Endothelial cell of umbilical vein (primary cell): ENCODE results near the gene WARS2. TPM values are rescaled to one million over a fixed set of nuclear protein-coding genes. Genes with fewer than 3 reads are reported as not detected.

Experiments
- BruUV-seq: library from RNA; stranded (reverse); fragments of 400-500 nt; replicated peaks from 2 replicates; lab custom pipeline; 2021; lab: Mats Ljungman, UMichigan
- CTCF ChIA-PET: fragments of 300-600, 350-600 bp; sonication (Branson Sonifier 250); formaldehyde crosslinking; loops from one replicate; lab custom pipeline; 2021; ENCODE audit warnings: antibody characterized with exemption, inconsistent platforms; lab: Charles Lee
- POLR2A ChIA-PET: fragments of 300-600, 350-600 bp; sonication (Branson Sonifier 250); formaldehyde crosslinking; loops from one replicate; lab custom pipeline; 2021; ENCODE audit warnings: antibody characterized with exemption, inconsistent platforms; lab: Charles Lee
- DNase-seq: peaks from one replicate; pipeline ENCODE4 v3.0.0-alpha.2; 2011; ENCODE audit warnings: low read depth, low spot score
- FAIRE-seq: peaks from 2 replicates; lab custom pipeline; 2011; peaks lifted over from hg19 to GRCh38; lab: Jason Lieb, UNC
- H2AFZ ChIP-seq: 2 replicates; pipeline ENCODE4 v1.6.0; 2012; ENCODE audit warnings: low read depth, low read length, control low read depth, inconsistent platforms
- H3K27ac ChIP-seq: 2 replicates; pipeline ENCODE4 v1.5.1; 2011; ENCODE audit warnings: low read depth, mild to moderate bottlenecking, control low read depth, low read length, moderate library complexity; ENCODE audit not compliant: insufficient read depth
- H3K27me3 ChIP-seq, 2 experiments: 2 replicates each; pipeline versions ENCODE4 v1.6.0 to v1.6.1; 2011; ENCODE audit warnings: low read length in 2 of 2, mixed read lengths in 1 of 2; ENCODE audit not compliant: control insufficient read depth in 2 of 2, insufficient read depth in 2 of 2
- H3K36me3 ChIP-seq, 2 experiments: 2 replicates in 1 of 2; 3 replicates in 1 of 2; pipeline ENCODE4 v1.5.1; 2011; ENCODE audit warnings: low read length in 2 of 2, mild to moderate bottlenecking in 1 of 2, moderate library complexity in 1 of 2; ENCODE audit not compliant: control insufficient read depth in 2 of 2, insufficient read depth in 2 of 2; ENCODE audit errors: extremely low read depth in 1 of 2
- H3K4me1 ChIP-seq: 3 replicates; pipeline ENCODE4 v1.5.1; 2011; ENCODE audit warnings: mild to moderate bottlenecking, low read length; ENCODE audit not compliant: control insufficient read depth, insufficient read depth; ENCODE audit errors: extremely low read depth
- H3K4me2 ChIP-seq: 2 replicates; pipeline ENCODE4 v1.6.1; 2011; ENCODE audit warnings: low read length, control low read depth, mixed read lengths; ENCODE audit not compliant: insufficient read depth
- H3K4me3 ChIP-seq, 3 experiments: fragments of 200-600 bp in 1 of 3; sonication (generic), shearing (Covaris generic) in 1 of 3; replicated peaks in 1 of 3; 2 replicates each; pipeline ENCODE4 v1.5.1; 2011 to 2016; ENCODE audit warnings: control low read depth in 3 of 3, low read length in 3 of 3, mild to moderate bottlenecking in 2 of 3, inconsistent platforms in 1 of 3, low read depth in 1 of 3, moderate library complexity in 1 of 3; ENCODE audit not compliant: insufficient read depth in 1 of 3
- H3K79me2 ChIP-seq: 2 replicates; pipeline ENCODE4 v1.6.0; 2012; ENCODE audit warnings: low read length, inconsistent platforms; ENCODE audit not compliant: control insufficient read depth, insufficient read depth
- H3K9ac ChIP-seq: replicated peaks from 2 replicates; pipeline ENCODE3; 2011; ENCODE audit warnings: low read length, control low read depth; ENCODE audit not compliant: insufficient read depth; ENCODE audit errors: extremely low read depth
- H3K9me1 ChIP-seq: replicated peaks from 3 replicates; pipeline ENCODE4 v1.6.0; 2011; ENCODE audit warnings: mild to moderate bottlenecking, low read length; ENCODE audit not compliant: control insufficient read depth, insufficient read depth; ENCODE audit errors: extremely low read depth
- H3K9me3 ChIP-seq: replicated peaks from 2 replicates; pipeline ENCODE4 v1.5.1; 2012; ENCODE audit warnings: low read length, inconsistent platforms; ENCODE audit not compliant: control insufficient read depth, insufficient read depth
- H4K20me1 ChIP-seq: replicated peaks from 2 replicates; pipeline ENCODE3; 2011; ENCODE audit warnings: mild to moderate bottlenecking, low read length; ENCODE audit not compliant: control insufficient read depth, insufficient read depth; ENCODE audit errors: extremely low read depth
- EZH2 ChIP-seq: IDR thresholded peaks from 2 replicates; pipeline ENCODE4 v1.6.1; 2012; ENCODE audit warnings: borderline replicate concordance, low read depth, mild to moderate bottlenecking, moderate library complexity, low read length, inconsistent platforms; ENCODE audit not compliant: severe bottlenecking
- FOS ChIP-seq: IDR thresholded peaks from 2 replicates; pipeline ENCODE4 v1.6.1; 2011; ENCODE audit warnings: mild to moderate bottlenecking, low read length, moderate library complexity, borderline replicate concordance; ENCODE audit not compliant: insufficient read depth
- GATA2 ChIP-seq: IDR thresholded peaks from 2 replicates; pipeline ENCODE4 v1.7.0; 2011; ENCODE audit warnings: low read depth, mild to moderate bottlenecking, moderate library complexity, mixed read lengths, low read length; ENCODE audit not compliant: insufficient read length, insufficient read depth
- JUN ChIP-seq: IDR thresholded peaks from 2 replicates; pipeline ENCODE4 v1.6.1; 2011; ENCODE audit warnings: borderline replicate concordance, low read depth; ENCODE audit not compliant: insufficient read length, insufficient read depth
- MYC ChIP-seq: IDR thresholded peaks from one replicate; pipeline ENCODE4 v1.6.1; 2011; ENCODE audit warnings: mild to moderate bottlenecking, low read depth, low read length
- POLR2A ChIP-seq: IDR thresholded peaks from 2 replicates; pipeline ENCODE4 v1.6.1; 2012; ENCODE audit warnings: low read depth, mild to moderate bottlenecking, control low read depth, low read length
- POLR2AphosphoS5 ChIP-seq: IDR thresholded peaks from 2 replicates; pipeline ENCODE4 v1.6.1; 2012; ENCODE audit warnings: low read depth, mild to moderate bottlenecking, control low read depth, low read length, moderate library complexity; ENCODE audit not compliant: insufficient read depth
- dilution Hi-C: fragments of 300-500 bp; cut with MboI; formaldehyde crosslinking; loops from one replicate; pipeline ENCODE4 v1.15.0; 2019; ENCODE audit warnings: low sequenced_read_pairs; ENCODE audit not compliant: extremely low pct_ligation_motif_present
- intact Hi-C: fragments of 100-400 bp; cut with micrococcal nuclease; formaldehyde crosslinking; loops from one replicate; pipeline ENCODE4 v1.10.0; 2022
- polyA plus RNA-seq, 4 experiments: library from polyadenylated mRNA; depleted of rRNA in 3 of 4; stranded (reverse) in 3 of 4; unstranded in 1 of 4; fragments of >200 nt; gene quantifications; 2 replicates each; pipeline versions ENCODE4 v1.2.1 to v1.2.3, GENCODE V29; 2011 to 2012; ENCODE audit warnings: missing spikeins in 1 of 4
- total RNA-seq: library from RNA; stranded (reverse); gene quantifications from 2 replicates; pipeline ENCODE4 v1.2.3, GENCODE V29; 2021
- TF ChIP-seq, protein P1 (sequence below), 2 donors: IDR thresholded peaks; 1 replicate in 1 of 2; 2 replicates in 1 of 2; pipeline ENCODE4 v1.5.1; 2011; ENCODE audit warnings: low read length in 2 of 2, mild to moderate bottlenecking in 2 of 2, moderate library complexity in 2 of 2, control low read depth in 1 of 2, inconsistent platforms in 1 of 2, low read depth in 1 of 2; ENCODE audit not compliant: insufficient read depth in 1 of 2; ENCODE audit errors: extremely low read depth in 1 of 2
- TF ChIP-seq, protein P2 (sequence below): IDR thresholded peaks from 2 replicates; pipeline ENCODE4 v1.6.1; 2011; ENCODE audit not compliant: insufficient read depth, insufficient read length

The WARS2 gene
- total and polyA plus RNA-seq, 2 donors (not counting 3 experiments of a cell fraction or from before 2014, with no cell fraction given): 5.9 to 11.8 TPM

DNA sequence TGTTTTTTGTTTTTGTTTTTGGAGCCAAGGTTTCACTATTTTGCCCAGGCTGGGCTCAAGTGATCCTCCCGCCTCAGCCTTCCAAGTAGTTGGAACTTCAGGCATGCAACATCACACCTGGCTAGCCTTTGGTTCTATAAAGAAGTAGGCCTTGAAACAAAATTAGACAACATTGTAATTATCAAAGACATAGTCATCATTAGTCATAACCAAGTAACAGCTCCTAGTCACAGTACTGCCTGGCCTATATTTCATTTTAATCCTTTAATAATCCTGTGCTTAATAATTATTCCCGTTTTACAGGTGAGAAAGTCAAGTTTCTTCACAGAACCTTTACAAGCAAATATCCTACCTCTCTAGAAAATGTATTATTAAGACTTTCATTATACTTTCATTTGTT, 100.0 kb downstream of the WARS2 start:
- Histone ChIP-seq H3K4me1 (no peaks in the 10 kb centered on the region), H3K27me3 (no peaks in the 10 kb centered on the region), H3K79me2 (no peaks in the 10 kb centered on the region), H3K9ac (no peak overlapping the region), H3K27ac (no peak overlapping the region), H3K4me2 (no peak overlapping the region), H3K36me3 (no peaks in the 10 kb centered on the region), H4K20me1 (no peaks in the 10 kb centered on the region), H2AFZ (no peak overlapping the region), H3K9me1 (no peaks in the 10 kb centered on the region), H3K9me3 (no peaks in the 10 kb centered on the region), H3K4me3 (no peak overlapping the region)
- TF ChIP-seq MYC (no peak), FOS (no peak), EZH2 (no peak), POLR2A (no peak), GATA2 (no peak), JUN (no peak), POLR2AphosphoS5 (no peak)
- TF ChIP-seq, protein P1, sequence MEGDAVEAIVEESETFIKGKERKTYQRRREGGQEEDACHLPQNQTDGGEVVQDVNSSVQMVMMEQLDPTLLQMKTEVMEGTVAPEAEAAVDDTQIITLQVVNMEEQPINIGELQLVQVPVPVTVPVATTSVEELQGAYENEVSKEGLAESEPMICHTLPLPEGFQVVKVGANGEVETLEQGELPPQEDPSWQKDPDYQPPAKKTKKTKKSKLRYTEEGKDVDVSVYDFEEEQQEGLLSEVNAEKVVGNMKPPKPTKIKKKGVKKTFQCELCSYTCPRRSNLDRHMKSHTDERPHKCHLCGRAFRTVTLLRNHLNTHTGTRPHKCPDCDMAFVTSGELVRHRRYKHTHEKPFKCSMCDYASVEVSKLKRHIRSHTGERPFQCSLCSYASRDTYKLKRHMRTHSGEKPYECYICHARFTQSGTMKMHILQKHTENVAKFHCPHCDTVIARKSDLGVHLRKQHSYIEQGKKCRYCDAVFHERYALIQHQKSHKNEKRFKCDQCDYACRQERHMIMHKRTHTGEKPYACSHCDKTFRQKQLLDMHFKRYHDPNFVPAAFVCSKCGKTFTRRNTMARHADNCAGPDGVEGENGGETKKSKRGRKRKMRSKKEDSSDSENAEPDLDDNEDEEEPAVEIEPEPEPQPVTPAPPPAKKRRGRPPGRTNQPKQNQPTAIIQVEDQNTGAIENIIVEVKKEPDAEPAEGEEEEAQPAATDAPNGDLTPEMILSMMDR (IDR thresholded peaks at IDR 0.05; ENCODE audit: extremely low read depth in 1 of 2, insufficient read depth in 1 of 2, low read depth in 1 of 2, low read length in 2 of 2): no peak
- TF ChIP-seq, protein P2, sequence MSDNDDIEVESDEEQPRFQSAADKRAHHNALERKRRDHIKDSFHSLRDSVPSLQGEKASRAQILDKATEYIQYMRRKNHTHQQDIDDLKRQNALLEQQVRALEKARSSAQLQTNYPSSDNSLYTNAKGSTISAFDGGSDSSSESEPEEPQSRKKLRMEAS: no peak
- no TSS peak for BruUV-seq
- intact Hi-C loops: no loop called here
- dilution Hi-C loops: no loop called here
- DNase-seq (no peak), FAIRE-seq (no peak)
- ChIA-PET POLR2A (no interaction called here), CTCF (interaction anchor here (1.1 to 2.1 kb wide), 2 partner anchors 10 to 32 kb away, joined by 3 to 5 read pairs; no protein-coding TSS in a partner anchor)
